Measurements from ENCODE around the gene DAB1. TPM values are rescaled to one million over a fixed set of nuclear protein-coding genes. Genes with fewer than 3 reads are reported as not detected.
"Not testable (repeated sequence)": the region's sequence is repeated elsewhere in the genome, so short reads cannot be mapped to it uniquely, and the experiment has no call there.

The DAB1 gene
- polyA plus RNA-seq, 1 experiment = 0.05 TPM

- Histone ChIP-seq H3K9me3 (ENCODE audit: control insufficient read depth, insufficient read depth, low read length) (no peaks in the 10 kb centered on the region), H3K27me3 (ENCODE audit: control insufficient read depth, insufficient read depth, low read length) (no peaks in the 10 kb centered on the region), H3K27ac (ENCODE audit: low read depth, low read length) (no peak overlapping the region), H3K4me3 (ENCODE audit: low read depth, low read length) (no peak overlapping the region)
- no peak for TF ChIP-seq CTCF (IDR thresholded peaks at IDR 0.05; ENCODE audit: low read depth, low read length)
- POLR2A ChIA-PET = no interaction called here
- DNase-seq (ENCODE audit: low read depth, low spot score) = no peak
- CTCF ChIA-PET = no interaction called here
Observed at GRCh38 chr1:57350610-57351009, 73.2 kb downstream of the DAB1 start.

GRCh38 chr1:57348921-57349320 lies 74.9 kb downstream of the DAB1 start:
- Histone ChIP-seq H3K27me3 (ENCODE audit: control insufficient read depth, insufficient read depth, low read length) (no peaks in the 10 kb centered on the region), H3K4me3 (ENCODE audit: low read depth, low read length) (no peak overlapping the region), H3K9me3 (ENCODE audit: control insufficient read depth, insufficient read depth, low read length) (no peaks in the 10 kb centered on the region), H3K27ac (ENCODE audit: low read depth, low read length) (no peak overlapping the region)
- TF ChIP-seq CTCF (IDR thresholded peaks at IDR 0.05; ENCODE audit: low read depth, low read length) = no peak
- CTCF ChIA-PET = no interaction called here
- no peak for DNase-seq (ENCODE audit: low read depth, low spot score)
- POLR2A ChIA-PET = no interaction called here

GRCh38 chr1:57345916-57346315 lies 77.9 kb downstream of the DAB1 start:
- CTCF ChIA-PET = no interaction called here
- H3K27ac ChIP-seq (ENCODE audit: low read depth, low read length) = no peak overlapping the region
- TF ChIP-seq CTCF (IDR thresholded peaks at IDR 0.05; ENCODE audit: low read depth, low read length) = no peak

GRCh38 chr1:57344265-57344664 lies 79.6 kb downstream of the DAB1 start:
- H3K27me3 ChIP-seq (ENCODE audit: control insufficient read depth, insufficient read depth, low read length) = no peaks in the 10 kb centered on the region
- CTCF ChIA-PET = no interaction called here
- H3K4me3 ChIP-seq (ENCODE audit: low read depth, low read length) = no peak overlapping the region
- DNase-seq (ENCODE audit: low read depth, low spot score) = no peak
- POLR2A ChIA-PET = no interaction called here
- H3K9me3 ChIP-seq (ENCODE audit: control insufficient read depth, insufficient read depth, low read length) = no peaks in the 10 kb centered on the region
- no peak for TF ChIP-seq CTCF (IDR thresholded peaks at IDR 0.05; ENCODE audit: low read depth, low read length)
- no peak overlapping the region for H3K27ac ChIP-seq (ENCODE audit: low read depth, low read length)

More at GRCh38 chr1:57345916-57346315, 77.9 kb downstream of the DAB1 start:
- DNase-seq (ENCODE audit: low read depth, low spot score) = no peak
- POLR2A ChIA-PET = no interaction called here
- H3K9me3 ChIP-seq (ENCODE audit: control insufficient read depth, insufficient read depth, low read length) = no peaks in the 10 kb centered on the region
- no peak overlapping the region for H3K4me3 ChIP-seq (ENCODE audit: low read depth, low read length)
- H3K27me3 ChIP-seq (ENCODE audit: control insufficient read depth, insufficient read depth, low read length) = no peaks in the 10 kb centered on the region

GRCh38 chr1:57343298-57343915 lies 80.5 kb downstream of the DAB1 start:
- CTCF ChIA-PET; H3K4me3 ChIP-seq (ENCODE audit: low read depth, low read length); POLR2A ChIA-PET: not testable (repeated sequence)

GRCh38 chr1:57341721-57342120 lies 82.1 kb downstream of the DAB1 start:
- TF ChIP-seq CTCF (IDR thresholded peaks at IDR 0.05; ENCODE audit: low read depth, low read length) = no peak
- no peak overlapping the region for H3K27ac ChIP-seq (ENCODE audit: low read depth, low read length)
- H3K4me3 ChIP-seq (ENCODE audit: low read depth, low read length) = no peak overlapping the region
- H3K27me3 ChIP-seq (ENCODE audit: control insufficient read depth, insufficient read depth, low read length) = no peaks in the 10 kb centered on the region
- POLR2A ChIA-PET = no interaction called here
- no peaks in the 10 kb centered on the region for H3K9me3 ChIP-seq (ENCODE audit: control insufficient read depth, insufficient read depth, low read length)
- no peak for DNase-seq (ENCODE audit: low read depth, low spot score)
- CTCF ChIA-PET = no interaction called here

More at GRCh38 chr1:57343298-57343915, 80.5 kb downstream of the DAB1 start:
- not testable (repeated sequence) for H3K27ac ChIP-seq (ENCODE audit: low read depth, low read length); H3K9me3 ChIP-seq (ENCODE audit: control insufficient read depth, insufficient read depth, low read length); H3K27me3 ChIP-seq (ENCODE audit: control insufficient read depth, insufficient read depth, low read length); DNase-seq (ENCODE audit: low read depth, low spot score)
